ENCODE measurements around the gene RAB17.
"Not testable (repeated sequence)": the region's sequence is repeated elsewhere in the genome, so short reads cannot be mapped to it uniquely, and the experiment has no call there.

RAB17 gene

DNA sequence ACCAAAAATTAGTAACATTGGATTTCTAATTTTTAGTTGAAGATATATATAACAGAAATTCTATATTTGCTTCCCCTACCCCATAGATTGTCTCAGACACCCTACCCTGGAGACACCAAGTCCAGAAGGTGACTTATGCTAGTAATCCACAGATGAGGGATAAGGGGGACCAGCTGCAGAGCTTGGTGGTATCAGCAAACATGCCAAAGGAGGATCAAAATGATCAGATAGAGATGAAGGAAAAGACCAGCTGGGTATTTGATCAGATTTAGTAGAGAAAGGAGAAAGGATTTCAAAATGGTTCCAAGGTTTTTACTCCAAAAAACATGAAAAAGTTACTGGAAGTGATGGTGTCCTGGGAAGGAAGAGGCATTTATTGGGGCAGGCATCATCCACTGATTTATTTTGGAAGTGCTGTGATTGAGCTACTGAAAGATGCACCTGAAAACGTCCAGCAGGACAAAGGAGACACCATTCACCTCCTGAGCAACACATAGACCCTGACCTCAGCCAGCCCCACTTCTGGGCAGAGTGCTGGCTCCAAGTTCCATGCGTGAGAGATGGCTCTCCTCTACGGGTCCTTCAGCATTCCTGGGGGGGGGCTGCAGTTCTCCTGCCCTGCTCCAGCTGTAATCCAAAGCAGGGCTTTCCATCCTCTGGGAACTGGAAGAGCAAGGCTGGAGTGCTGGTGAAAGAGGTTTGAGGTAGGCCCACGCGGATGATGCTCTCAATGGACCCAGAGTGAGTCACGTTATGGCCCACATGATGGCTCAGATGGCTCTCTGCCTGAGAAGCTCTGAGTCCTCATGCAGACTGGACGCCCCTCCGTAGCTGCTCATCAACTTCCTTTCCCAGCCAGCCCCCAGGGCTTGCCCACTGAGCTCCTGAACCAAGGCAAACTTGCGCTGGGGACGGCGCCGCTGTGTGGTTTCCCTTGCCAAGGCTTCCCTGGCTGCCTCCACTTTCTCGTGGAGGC, 33.2 kb upstream of the RAB17 start:
- DNase-seq, result no peak

DNA sequence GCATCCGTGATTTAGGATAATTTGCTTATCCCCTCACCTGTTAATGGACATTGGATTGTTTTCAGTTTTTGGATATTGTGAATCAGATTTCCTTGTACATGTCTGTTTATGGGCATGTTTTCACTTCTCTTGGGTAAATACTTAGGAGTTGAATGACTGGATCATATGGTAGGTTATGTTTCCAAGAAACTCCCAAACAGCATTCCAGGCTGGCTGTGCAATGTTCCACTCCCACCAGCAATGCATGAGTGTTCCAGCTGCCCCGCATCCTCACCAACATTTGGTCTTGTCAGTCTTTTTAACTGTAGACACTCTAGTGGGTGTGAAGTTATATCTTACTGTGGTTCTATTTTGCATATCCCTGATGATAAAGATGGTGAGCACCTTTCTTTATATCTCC, 27.9 kb upstream of the RAB17 start:
- DNase-seq, result no peak

DNA sequence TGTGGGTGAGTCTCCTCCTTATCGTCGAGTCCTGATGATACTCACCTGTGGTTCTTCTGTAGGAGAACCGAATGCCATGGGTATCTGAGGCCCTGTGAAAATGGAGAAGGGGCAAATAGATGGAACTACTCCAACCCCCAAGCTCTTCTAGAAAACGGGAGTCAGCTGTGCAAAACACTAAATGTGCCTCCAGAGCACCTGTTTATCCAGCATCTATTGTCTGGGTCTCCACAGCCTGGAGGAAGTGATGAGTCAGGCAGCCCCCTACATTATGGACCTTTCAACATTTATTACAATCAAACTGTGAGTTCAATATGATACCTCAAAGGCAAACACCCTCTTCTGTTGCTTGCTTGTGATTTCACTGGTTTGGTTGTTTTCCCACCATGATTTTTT, 27.1 kb upstream of the RAB17 start:
- no peak for DNase-seq

DNA sequence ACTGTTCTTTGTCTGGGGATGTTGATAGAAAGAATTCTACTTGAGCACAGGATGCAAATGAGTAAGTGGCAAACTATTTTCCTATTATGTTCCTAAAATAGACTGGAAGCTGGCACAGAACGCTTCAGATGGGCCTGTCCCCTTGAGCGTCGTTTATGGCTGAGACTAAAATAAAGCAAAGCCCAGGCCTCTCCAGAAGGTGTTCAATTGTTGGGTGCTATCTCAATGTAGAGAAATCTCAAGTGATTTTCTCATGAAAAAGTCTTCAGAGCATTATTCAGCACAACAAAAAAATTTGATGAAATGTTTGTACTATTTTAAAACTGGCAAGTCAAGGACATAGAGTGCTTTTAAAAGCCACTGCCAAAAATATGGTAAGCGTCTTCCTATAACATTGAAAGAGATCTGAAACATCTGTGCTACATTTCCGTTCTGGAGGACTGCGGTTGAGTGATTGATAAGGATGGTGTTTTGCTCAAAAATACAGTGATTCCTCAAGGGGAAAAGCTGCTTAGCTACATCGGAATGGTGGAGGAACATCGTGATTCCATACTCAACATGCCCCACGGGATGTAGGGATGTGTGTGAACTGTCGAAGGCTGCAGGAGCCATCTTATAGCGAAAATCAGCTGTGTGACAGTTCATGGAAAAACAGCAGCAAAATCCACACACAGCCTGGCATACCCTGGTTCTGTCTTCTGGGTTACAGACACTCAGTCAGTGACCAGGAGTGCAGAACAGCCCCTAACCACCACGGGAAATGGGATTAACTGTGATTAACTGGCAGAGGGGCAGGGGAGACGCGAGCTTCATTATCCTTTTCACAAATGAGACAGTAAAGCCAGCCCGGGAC, 26.4 kb upstream of the RAB17 start:
- no peak for DNase-seq

DNA sequence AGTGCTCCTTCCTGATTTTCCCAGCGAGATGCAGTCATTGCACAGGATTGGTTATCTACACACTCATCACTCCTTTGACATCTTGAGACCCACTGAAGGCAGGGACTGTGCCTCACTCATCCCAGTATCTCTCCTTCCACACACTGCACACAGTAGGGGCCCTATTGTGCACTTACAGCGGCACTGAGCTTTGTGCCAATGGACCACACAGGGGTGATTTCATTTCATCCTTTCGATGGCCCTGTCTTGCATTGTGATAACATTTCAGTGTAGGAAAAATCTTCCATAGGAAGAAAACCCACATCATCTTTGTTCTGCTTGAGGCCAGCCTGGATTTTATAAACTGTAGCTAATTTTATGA, 25.8 kb upstream of the RAB17 start:
- no peak for DNase-seq

DNA sequence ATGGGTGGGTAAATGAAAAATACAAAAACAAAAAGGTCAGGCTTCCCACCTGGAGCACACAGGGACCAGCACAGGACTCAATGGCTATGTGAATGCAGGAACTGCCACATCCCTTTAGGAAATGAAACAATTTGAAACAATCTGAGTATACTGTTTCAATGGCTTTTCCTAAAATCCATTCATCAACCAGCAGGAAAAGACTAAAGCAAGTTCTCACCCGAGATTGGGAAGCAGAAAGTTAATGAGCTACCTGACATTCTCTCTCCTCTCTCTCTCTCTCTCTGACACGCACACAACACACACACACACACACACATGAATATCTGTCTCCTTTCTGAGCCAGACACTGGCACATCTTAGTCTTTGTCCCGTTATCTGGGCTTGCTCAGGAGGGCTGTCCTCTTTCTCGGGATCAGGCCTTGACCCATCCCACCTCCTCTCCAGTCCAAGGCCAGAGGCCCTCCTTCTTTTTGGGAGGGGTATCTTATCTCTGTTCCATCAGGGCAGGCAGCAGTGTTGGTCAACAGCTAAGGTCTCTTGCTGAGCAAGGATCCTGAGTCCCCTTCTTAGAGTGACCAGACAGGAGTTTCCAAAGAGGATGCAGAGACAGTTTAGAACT, 25.2 kb upstream of the RAB17 start:
- no peak for DNase-seq

DNA sequence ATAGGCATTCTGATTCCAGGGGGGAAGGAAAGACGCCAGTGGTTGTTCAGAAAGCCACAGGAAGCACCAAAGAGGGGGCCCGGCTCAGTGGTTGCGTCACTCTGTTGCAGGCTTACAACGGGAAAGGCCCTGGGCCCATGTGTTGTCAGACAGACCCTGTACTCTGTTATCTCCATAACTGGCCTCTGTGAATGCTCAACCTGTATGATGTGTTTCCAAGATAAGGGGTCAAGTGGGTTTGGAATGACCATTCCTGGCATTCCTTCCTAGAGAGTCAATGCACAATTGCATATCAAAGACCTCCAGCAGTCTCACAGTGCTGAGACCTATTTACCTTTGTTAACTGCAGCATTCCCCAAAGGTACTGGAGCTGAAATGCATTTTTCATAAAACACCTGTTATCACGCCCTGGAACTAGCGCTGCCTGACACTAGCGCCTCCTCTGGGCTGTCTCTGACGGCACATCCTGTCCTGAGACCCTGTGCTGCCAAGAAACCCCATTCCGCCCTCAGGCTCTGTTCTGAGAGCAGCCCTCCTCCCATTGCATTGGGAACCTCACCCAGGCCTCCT, 23.7 kb upstream of the RAB17 start:
- no peak for DNase-seq

DNA sequence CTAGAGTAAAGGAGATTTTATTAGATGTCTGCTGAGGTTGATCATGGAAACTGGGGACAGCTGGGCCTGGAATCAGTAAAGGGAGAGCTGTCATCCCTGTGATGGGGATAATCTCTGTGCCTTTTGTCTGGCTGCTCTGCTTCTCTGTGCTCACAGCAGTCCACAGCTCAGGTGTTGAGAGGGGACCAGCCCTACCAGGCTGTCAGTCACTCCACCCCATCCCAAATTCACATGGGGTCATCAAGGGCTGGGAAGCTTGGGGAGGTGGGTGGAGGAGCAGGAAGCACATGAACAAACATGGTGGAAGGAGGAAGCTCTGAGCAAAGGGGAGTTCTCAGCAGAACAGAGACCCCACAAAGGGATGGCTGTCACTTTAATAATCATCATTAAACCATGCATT, 23.1 kb upstream of the RAB17 start:
- DNase-seq, result no peak

DNA sequence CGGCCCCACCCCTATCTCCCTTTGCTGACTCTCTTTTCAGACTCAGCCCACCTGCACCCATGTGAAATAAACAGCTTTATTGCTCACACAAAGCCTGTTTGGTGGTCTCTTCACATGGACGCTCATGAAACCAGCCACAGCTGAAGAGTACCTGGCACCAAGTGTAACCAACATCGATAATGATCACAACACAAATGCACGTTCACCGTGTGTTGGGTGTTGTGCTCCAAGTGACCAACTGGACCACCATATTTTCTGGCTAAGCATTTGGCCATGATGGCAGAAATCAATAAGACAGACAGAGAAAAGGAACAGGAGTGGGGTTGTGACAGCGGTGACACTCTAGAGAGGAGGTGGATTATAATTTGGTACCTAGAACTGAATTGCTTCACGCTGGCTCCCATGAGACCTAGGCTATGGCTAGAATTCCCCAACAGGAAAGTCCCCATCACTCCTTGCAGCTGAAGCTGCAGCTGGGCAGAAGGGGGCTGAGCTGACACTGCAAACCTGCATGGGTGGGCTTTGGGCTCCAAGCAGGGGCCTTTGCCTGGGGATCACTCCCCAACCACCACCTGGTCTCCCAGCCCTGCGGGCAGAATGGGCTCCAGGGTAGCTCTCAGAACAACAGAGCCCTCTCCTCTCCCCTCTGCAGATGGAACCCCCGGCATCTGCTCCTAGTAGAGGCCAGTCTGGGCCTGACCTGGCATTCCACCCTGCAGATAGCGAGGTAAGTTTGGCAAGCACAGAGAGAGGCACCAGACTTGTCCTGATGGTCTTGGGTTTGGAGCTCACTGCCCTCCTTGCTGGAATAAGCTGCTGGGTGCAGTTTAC, 22.2 kb upstream of the RAB17 start:
- DNase-seq, result no peak

DNA sequence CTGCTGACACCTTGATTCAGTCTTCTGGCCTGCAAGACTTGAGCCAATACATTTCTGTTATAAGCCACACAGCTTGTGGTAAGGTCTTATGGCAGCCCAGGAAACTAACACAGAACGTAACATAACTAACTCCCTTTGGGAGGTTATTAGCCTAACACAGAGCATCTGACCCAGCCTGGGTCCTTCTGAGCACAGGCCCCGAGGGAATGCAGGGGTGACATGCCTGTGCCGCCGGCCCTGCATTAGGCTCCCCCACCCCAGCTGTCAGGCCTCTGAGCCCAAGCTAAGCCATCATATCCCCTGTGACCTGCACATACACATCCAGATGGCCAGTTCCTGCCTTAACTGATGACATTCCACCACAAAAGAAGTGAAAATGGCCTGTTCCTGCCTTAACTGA, 16.0 kb upstream of the RAB17 start:
- not testable (repeated sequence) for DNase-seq

DNA sequence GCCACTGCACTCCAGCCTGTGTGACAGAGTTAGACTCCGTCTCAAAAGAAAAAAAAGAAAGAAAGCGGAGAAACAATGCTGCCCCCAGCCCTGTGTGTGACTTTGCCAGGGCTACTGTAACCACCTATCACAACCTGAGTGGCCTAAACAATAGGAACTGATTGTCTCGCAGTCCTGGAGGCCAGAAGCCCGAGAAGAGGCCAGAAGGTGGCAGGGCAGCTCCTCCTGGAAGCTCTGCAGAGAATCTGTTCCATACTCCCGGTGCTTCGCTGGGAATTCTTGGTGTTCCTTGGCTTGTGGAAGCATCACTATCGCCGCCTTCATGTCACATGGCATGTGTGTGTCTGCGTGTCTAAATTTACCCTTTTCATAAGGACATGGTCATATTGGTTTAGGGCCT, 14.4 kb upstream of the RAB17 start:
- DNase-seq, result no peak

DNA sequence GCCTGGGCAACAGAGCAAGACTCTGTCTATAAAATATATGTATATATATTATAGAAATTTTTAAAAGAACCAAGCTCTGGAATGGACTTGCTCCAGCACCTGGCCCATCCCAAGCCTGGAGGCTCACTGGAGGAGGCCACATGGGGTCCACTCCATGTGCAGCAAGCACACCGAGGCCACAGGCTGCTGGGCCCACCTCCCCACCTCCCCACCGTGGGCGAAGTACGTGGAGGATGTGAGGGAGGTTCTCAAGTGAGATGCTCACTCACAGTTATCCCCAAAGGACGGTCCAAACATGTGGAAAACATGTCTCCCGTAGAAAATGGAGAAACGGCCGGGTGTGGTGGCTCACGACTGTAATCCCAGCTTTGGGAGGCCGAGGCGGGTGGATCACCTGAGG, 13.9 kb upstream of the RAB17 start:
- DNase-seq, result no peak

DNA sequence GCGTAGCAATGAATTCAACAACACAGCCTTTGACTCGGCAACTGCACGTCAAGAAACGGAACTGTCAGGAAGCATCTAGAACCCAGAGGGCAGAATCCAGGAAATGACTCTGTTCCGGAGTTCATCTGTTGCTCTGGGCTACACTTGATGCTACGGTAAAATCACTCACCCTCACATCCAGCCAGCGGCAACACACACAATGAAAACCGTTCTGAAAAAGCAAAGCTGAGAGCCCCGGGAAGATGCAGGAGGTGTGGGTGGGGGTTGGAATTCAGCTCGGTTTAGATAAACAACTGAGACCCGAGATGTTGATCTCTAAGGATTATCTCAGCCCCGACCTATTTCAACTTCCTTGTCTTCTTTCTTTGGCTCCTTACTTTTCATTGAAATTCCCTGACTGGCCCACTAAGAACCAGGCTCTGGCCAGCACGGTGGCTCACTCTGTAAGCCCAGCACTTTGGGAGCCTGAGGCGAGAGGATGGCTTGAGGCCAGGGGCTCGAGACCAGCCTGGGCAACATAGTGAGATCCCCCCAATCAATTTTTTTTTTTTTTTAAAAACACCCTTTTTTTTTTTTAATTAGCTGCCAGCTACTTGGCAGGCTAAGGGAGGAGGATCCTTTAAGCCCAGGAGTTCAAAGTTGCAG, 13.3 kb upstream of the RAB17 start:
- no peak for DNase-seq

DNA sequence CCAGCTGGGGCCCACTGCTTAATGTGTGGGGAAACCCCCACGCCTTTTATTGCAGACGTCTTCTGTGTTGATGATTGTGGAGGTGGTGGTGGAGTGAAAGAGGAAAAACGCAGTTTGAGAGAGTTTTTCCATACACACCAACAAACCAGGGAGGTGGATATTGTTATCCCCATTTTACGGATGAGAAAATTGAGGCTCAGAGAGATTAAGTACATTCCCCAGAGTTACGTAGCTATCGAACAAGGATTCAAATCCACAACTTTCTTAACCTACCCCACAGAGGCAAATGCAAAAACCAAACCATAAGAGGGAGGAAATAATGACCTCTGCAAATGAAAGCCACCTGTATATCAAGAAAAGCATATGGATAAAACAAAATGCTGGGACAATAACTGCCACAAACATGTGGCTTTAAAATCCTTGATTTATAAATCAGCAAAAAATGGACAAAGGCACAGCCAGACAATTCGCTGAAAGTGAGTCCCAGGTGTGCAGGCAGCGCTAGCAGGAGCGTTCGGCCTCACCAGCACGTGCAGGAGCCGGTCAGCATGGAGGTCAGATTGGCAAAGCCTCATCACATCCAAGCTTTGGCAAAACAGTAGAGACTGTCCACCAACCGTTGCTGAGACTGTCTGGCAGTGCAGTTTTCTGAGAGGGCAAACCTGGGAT, 12.6 kb upstream of the RAB17 start:
- DNase-seq, result no peak

DNA sequence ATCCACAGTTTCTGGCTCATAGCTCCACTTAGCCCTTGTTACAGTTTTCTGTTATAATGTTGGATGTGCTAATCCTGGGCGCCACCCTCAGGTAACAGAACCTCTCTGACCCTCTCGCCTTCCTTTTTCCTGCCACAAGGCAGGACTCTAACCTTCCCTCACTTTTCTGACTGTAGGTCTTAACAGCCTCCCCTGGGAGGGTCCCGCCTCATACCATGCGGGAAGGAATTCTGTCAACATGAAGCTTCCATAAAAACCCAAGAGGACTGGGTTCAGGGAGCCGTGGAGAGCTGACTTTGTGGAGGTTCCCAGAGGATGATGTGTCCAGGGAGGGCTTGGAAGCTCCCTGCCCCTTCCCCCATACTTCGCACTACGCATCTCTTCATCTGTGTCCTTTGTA, 11.9 kb upstream of the RAB17 start:
- no peak for DNase-seq

DNA sequence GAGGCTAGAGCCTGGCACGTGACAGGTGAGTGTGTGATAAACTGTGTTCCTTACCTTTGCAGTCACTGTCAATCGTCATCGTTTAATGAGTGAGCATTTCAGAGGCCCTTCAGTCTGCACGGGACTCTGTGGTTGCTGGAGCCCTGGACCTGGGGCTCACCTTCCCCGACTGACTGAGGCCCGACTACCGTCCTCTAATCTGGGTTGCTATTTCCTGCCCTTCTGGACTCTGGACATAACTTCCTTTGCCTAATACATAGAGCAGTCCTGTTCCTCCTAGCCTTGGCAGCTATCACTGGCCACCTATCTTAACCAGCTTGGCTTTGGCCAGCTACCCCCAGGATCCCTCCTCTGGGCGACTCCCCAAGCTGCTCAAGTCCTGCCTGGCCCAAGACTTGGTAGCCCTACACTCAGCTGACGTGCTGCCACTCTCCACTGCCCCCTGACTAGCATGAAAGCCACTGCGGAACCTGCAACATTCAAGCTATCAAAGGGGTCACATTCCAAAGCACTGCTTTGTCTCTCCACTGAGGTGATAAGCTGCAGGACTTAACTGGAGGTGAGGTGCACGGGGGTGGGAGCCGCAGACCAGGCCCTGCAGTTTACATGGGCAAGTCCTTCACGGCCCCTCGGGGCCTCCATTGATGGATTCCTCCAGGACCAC, 11.1 kb upstream of the RAB17 start:
- DNase-seq, result no peak

DNA sequence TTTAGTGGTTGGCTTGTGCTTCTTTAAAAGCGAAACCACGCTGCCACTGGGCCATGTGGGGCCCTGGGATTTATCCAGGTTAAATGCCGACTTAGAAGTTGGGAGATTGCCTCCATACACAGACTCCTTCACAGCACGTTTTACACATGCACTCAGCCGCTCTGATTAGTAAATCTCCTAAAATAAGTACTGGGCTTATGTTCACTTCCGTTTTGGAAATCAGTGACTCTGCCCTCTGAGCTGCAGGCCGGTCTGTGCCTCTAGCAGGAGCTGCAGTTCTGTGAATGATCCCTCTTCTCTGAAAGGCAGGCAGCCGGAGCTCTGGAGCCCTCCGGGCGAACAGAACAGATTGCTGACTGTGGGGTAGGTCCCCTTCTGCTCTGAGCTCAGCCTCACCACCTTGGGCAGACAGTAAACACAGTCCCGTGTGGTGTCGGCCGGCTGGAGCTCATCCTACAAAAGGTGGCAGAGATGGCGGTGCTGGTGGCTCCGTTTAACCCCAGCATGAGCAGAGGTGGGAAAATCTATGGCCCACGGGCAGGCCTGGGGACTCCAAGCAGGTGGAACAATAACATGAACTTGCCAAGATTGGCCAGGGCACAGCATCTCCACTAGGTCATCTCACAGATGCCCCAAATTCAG, 9.8 kb upstream of the RAB17 start:
- DNase-seq, result no peak

DNA sequence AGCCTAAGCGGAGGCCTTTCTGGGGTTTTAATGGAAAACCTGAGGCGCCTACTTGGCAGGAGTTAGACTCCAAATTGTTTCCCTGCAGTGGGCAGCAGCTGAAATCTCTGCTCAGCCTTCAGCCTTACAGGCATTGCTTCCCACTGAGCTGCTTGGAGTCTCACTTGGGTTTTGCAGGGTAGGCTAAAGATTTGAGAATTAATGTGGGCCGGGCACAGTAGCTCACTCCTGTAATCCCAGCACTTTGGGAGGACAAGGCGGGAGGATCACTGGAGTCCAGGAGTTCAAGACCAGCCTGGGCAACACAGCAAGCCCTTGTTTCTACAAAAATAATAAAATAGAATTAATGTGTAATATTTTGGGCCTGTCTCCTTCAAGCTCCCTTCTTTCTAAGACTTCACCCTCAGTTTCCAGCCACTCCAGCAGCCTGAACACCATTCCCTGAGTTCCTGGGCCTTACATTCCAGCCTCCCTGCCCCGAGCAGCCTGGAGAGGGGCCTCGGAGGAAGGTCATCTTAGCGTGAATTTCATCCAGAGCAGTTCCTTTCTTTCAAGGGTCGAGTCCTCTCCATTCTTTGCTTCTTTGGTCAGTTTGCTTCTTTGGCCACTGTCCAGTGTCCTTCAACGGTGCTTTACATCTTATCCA, 9.1 kb upstream of the RAB17 start:
- no peak for DNase-seq

DNA sequence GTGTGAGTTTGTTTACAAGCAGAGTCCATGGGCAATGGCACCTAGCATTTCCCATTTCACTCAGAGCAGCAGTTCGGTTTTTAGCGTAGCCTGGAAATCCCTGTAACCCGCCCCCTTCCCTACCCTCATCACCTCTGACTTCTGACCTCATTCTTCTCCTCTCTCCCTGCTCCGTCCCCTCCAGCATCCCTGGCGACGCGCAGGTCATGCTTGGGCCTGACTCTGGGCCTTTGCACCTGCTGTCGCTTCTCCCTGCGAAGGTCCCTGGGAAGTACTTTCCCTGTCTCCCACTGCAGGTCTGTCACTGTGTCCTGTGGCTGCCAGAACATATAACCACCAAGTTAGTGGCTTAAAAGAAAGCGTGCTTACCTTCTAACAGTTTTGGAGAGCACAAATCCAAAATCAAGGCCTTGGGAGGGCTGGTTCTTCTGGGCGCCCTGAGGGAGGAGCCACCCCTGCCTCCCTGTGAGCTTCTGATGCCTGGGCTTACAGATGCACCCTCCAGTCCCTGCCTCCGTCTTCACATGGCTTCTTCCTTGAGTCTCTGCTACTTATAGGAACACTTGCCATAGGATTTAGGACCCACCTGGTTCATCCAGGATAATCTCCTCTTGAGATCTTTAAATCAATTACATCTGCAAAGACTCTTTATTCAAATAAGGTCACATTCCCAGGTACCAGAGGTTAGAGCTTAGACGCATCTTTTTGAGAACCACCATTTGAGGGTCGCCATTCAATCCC, 8.1 kb upstream of the RAB17 start:
- no peak for DNase-seq

Measured in SIG-M5 (cell line).